CMK (cell line): ENCODE measurements around the gene SLC22A14.
"Not testable (repeated sequence)": the region's sequence is repeated elsewhere in the genome, so short reads cannot be mapped to it uniquely, and the experiment has no call there.

Experiments
- DNase-seq: peaks from one replicate; pipeline ENCODE4 v3.0.0-alpha.2; 2010; ENCODE audit warnings: low read depth

Gene SLC22A14, protein sequence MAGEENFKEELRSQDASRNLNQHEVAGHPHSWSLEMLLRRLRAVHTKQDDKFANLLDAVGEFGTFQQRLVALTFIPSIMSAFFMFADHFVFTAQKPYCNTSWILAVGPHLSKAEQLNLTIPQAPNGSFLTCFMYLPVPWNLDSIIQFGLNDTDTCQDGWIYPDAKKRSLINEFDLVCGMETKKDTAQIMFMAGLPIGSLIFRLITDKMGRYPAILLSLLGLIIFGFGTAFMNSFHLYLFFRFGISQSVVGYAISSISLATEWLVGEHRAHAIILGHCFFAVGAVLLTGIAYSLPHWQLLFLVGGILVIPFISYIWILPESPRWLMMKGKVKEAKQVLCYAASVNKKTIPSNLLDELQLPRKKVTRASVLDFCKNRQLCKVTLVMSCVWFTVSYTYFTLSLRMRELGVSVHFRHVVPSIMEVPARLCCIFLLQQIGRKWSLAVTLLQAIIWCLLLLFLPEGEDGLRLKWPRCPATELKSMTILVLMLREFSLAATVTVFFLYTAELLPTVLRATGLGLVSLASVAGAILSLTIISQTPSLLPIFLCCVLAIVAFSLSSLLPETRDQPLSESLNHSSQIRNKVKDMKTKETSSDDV

GRCh38 chr3:38281895-38282686 is at the start of gene SLC22A14:
SLC22A14 (plus strand) TSS chr3:38282294; CDS start chr3:38306027, 23,733 bp downstream.
- DNase-seq: no peak

- no peak for DNase-seq
Observed at GRCh38 chr3:38232701-38233100, 49.4 kb upstream of the SLC22A14 start.

GRCh38 chr3:38235466-38235865 is 46.6 kb upstream of the SLC22A14 start:
- no peak for DNase-seq

DNA sequence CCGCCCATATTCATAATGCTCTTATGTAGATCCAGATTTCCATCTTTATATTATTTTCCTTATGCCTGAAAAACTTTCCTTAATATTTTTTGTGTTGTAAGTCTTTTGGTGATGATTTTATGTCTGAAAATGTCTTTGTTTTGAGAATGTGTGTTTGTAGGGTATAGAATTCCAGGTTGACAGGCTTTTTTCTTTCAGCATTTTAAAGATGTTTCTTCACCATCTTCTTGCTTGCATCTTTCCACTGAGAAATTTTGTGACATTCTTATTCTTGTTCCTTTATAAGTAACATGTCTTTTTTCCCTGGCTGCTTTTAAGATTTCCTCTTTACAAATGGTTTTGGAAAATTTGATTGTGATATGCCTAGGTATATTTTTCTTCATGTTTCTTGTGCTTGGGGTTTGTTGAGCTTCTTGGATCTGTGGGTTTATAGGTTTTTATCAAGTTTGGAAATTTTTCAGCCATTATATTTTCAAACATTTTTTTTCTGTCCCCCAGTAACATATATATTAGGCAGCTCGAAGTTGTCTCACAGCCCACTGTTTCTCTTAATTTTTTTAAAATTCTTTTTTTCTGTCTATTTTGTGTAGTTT is 43.6 kb upstream of the SLC22A14 start:
- DNase-seq: no peak

DNA sequence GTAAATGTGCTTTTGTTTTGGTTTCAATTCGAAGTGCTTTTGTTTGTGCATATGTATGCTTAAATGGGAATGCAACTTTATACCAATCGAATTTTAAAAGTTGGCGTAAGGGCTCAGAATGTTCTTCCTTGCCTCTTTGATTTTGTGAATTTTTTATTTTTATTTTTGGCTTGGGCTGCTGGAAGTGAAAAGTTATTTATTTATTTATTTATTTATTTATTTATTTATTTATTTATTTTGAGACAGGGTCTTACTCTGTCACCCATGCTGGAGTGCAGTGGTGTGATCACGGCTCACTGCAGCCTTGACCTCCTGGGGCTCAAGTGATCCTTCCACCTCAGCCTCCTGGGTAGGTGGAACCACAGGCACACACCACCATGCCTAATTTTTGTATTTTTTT is 39.3 kb upstream of the SLC22A14 start:
- not testable (repeated sequence) for DNase-seq

DNA sequence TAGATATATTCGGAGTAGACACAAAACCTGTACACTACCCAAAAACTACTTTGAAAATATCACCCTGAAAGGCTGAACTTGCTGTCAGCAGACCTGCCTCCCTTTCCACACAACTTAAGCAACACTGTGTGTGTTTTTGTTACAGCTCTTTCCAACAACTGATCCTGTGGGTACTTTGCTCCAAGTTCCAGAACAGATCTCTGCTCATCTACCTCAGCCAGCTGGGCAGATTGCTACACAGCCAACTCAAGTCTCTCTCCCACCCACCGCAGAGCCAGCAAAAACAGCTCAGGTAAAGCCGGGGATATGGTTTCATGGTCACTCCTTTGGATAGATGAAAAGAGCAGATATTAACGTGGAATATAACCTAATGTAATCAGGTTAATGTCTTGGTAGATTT is 36.2 kb upstream of the SLC22A14 start:
- DNase-seq: no peak

DNA sequence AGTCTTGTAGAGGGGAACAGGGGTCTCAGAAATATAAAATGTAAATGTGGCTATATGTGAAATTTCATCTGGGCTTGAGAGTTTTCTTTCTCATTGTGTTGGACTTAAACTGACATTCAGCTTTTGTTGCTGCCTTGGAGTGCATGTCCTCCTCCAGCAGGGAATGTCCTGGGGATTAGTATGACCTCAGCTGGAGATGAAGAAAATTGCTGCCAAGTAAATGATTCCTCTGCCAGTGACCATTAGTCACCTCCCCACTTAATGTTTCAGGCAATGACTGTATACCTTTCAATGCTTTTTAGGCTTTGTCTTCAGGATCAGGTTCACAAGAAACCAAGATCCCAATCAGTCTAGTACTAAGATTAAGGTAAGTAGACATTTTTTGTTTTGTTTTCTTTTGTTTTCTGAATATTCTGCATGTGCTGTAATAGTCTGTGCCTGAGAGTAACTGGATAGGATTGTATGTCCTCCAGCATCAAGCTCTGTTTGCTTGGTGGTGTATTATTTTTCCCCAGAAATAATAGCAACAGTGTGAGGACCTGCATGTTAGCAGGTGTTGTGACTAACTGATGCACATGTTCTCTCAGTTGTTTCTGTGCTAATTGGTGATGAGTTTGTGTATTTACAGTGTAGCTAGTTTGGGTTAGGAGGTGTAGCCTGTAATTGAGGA is 34.6 kb upstream of the SLC22A14 start:
- DNase-seq: no peak

GRCh38 chr3:38250198-38250597 is 31.9 kb upstream of the SLC22A14 start:
- DNase-seq: no peak

- DNase-seq: no peak
Observed at GRCh38 chr3:38251197-38251596, 30.9 kb upstream of the SLC22A14 start.

GRCh38 chr3:38253704-38254103 is 28.4 kb upstream of the SLC22A14 start:
- no peak for DNase-seq

GRCh38 chr3:38254872-38255271 is 27.2 kb upstream of the SLC22A14 start:
- DNase-seq: no peak

DNA sequence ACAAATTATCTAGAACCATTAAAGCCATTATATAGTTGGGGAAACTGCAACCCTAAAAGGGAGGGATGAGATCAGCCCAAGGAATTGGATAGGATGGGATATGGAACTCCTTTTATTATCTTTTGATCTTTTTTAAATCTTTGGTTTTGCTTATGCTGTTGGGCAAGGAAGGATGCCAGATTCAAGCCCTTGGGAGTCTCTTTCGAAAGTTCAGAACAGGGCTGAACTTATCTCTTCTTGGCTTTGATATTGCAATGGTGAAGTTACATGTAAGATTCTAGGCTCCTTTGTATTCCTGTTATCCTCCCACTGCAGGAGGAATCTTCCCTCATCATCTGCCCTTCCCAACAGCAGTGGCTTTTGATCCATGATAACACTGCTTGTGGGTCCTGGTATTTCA is 26.5 kb upstream of the SLC22A14 start:
- no peak for DNase-seq

DNA sequence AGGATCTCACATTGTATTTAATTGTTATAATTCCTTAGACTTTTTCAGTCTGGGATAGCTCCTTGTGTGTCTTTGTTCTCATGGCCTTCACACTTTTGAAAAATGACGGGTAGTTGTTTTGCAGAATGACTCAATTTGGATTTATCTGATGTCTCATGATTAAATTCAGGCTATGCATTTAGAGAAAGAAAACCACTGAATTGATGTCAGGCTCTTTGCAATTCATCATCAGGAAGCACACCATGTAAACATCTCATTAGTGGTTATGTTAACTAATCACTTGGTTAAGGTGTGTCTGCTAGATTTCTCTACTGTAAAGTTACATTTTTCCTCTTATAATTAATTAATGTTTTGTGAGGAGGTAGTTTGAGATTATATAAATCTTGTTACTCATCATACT is 24.5 kb upstream of the SLC22A14 start:
- DNase-seq: no peak

- no peak for DNase-seq
Observed at GRCh38 chr3:38260474-38260873, 21.6 kb upstream of the SLC22A14 start.

GRCh38 chr3:38264353-38264771 is 17.7 kb upstream of the SLC22A14 start:
- no peak for DNase-seq

DNA sequence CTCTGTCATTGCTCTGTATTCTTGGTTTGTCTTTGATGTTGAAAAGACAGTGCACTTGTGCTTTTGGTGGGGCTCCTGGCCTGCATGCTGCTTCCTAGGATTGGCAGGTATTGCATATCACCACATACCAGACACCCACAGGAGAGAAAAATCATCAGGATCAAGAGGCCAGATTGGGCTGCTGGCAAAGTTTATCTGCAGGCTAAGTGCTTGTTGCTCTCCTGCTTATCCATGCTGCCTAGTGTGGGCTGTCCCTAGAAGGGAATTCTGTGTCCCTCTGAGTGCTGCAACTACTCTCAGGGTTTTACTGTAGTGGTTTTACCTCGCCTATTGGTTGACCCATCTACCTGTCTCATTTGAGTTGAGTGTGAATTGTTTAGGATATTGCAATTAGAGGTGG is 17.3 kb upstream of the SLC22A14 start:
- DNase-seq: no peak

DNA sequence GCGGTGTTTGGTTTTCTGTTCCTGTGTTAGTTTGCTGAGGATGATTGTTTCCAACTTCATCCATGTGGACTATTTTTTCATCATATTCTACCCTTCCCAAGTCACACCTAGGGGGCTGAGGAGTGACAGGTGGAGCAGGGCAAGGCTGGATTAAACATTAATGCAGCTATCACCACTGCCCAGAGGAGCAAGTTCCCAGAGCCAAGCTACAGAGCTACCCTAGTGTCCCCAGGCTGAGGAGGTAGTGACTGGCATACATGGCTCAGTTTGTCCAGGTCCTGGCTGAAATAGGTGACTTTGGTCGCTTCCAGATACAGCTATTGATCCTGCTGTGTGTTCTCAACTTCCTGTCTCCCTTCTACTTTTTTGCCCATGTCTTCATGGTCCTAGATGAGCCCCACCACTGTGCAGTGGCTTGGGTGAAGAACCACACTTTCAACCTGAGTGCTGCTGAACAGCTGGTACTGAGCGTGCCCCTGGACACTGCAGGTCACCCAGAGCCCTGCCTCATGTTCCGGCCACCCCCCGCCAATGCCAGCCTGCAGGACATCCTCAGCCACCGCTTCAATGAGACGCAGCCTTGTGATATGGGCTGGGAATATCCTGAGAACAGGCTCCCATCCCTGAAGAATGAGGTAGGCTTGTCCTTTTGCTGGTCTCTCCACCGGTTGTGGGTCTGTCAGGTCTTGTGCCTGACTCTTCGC is 16.3 kb upstream of the SLC22A14 start, which contains the start of gene SLC22A13:
TSS of gene SLC22A13 (plus strand) at position 209 of the 704 bp plus-strand sequence. CDS start at position 258, 49 bp downstream.
- DNase-seq: no peak

- DNase-seq: no peak
Observed at GRCh38 chr3:38266810-38267209, 15.3 kb upstream of the SLC22A14 start.

GRCh38 chr3:38267662-38268061 is 14.4 kb upstream of the SLC22A14 start:
- peak; percentile 41 for DNase-seq

- no peak for DNase-seq
Observed at GRCh38 chr3:38268087-38268486, 14.0 kb upstream of the SLC22A14 start.

DNA sequence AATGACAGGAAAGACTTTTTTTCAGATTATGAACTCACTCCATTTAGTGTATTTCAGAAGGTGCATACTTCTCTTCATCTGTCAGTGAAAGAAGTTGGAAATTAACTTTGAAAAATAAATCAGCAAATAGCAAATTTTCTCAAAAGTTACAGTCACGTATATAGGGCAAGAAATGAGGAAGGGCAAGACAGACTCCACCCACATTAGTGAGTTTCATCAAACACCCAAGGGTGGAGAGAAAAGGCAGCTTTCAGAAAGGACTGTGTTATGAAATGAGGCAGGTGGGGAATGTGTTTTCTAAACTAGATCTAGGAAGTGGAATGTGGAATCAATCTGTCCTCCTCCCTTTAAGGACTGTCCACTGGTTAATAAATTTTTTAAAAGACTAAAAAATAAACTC is 13.6 kb upstream of the SLC22A14 start:
- DNase-seq: no peak
